C4-2B (cell line): Measurements from ENCODE around the gene ARHGAP10.

Experiments used
- ZFX ChIP-seq: fragments of 450-650 bp; IDR thresholded peaks from 2 replicates; pipeline ENCODE4 v1.6.1; 2017
- TF ChIP-seq, protein P1 (sequence below): fragments of 450-650 bp; conservative IDR thresholded peaks from 2 replicates; pipeline ENCODE4 v1.5.1; 2017; ENCODE audit warnings: mild to moderate bottlenecking

- TF ChIP-seq, protein P1, sequence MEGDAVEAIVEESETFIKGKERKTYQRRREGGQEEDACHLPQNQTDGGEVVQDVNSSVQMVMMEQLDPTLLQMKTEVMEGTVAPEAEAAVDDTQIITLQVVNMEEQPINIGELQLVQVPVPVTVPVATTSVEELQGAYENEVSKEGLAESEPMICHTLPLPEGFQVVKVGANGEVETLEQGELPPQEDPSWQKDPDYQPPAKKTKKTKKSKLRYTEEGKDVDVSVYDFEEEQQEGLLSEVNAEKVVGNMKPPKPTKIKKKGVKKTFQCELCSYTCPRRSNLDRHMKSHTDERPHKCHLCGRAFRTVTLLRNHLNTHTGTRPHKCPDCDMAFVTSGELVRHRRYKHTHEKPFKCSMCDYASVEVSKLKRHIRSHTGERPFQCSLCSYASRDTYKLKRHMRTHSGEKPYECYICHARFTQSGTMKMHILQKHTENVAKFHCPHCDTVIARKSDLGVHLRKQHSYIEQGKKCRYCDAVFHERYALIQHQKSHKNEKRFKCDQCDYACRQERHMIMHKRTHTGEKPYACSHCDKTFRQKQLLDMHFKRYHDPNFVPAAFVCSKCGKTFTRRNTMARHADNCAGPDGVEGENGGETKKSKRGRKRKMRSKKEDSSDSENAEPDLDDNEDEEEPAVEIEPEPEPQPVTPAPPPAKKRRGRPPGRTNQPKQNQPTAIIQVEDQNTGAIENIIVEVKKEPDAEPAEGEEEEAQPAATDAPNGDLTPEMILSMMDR, result no peak
- TF ChIP-seq ZFX, result no peak
Measured at GRCh38 chr4:147880511-147880910, 148.6 kb downstream of the ARHGAP10 start.
